H1 (cell line): ENCODE results near the gene KRTAP29-1. TPM values are rescaled to one million over a fixed set of nuclear protein-coding genes. Genes with fewer than 3 reads are reported as not detected.

Source experiments
- CTCF ChIA-PET: fragments of 300-600 bp; sonication (Branson Sonifier 250); formaldehyde crosslinking; loops from one replicate; lab custom pipeline; 2021; ENCODE audit not compliant: partially characterized antibody; lab: Charles Lee
- POLR2A ChIA-PET: fragments of 300-600 bp; sonication (Branson Sonifier 250); formaldehyde crosslinking; loops from one replicate; lab custom pipeline; 2021; ENCODE audit warnings: inconsistent platforms; ENCODE audit not compliant: partially characterized antibody; lab: Charles Lee
- DNase-seq, 2 experiments: peaks; one replicate each; pipeline versions ENCODE4 v3.0.0 to v3.0.0-alpha.2; 2010 to 2022; ENCODE audit warnings: low spot score in 2 of 2, low read depth in 1 of 2, mixed read lengths in 1 of 2
- FAIRE-seq: peaks from 2 replicates; lab custom pipeline; 2011; peaks lifted over from hg19 to GRCh38; lab: Jason Lieb, UNC
- H2AFZ ChIP-seq: 2 replicates; pipeline ENCODE4 v1.8.1; 2012; ENCODE audit warnings: low read length, inconsistent platforms
- H2AK5ac ChIP-seq: 2 replicates; pipeline ENCODE4 v1.6.1; 2013; ENCODE audit warnings: low read depth, low read length
- H2BK120ac ChIP-seq: replicated peaks from 2 replicates; pipeline ENCODE3; 2013; ENCODE audit warnings: low read depth, low read length, inconsistent platforms
- H2BK12ac ChIP-seq: 2 replicates; pipeline ENCODE4 v1.6.1; 2013; ENCODE audit warnings: low read depth, low read length
- H2BK15ac ChIP-seq: 2 replicates; pipeline ENCODE4 v1.6.1; 2013; ENCODE audit warnings: low read length
- H2BK20ac ChIP-seq: 2 replicates; pipeline ENCODE4 v1.6.1; 2013; ENCODE audit warnings: low read length
- H2BK5ac ChIP-seq: 2 replicates; pipeline ENCODE4 v1.6.1; 2013; ENCODE audit warnings: low read depth, low read length
- H3K14ac ChIP-seq: 2 replicates; pipeline ENCODE4 v1.6.1; 2013; ENCODE audit warnings: inconsistent platforms; ENCODE audit not compliant: insufficient read length
- H3K18ac ChIP-seq: 2 replicates; pipeline ENCODE4 v1.6.1; 2013; ENCODE audit warnings: low read length; ENCODE audit errors: extremely low read depth
- H3K23ac ChIP-seq: 2 replicates; pipeline ENCODE4 v1.6.1; 2013; ENCODE audit warnings: inconsistent platforms; ENCODE audit not compliant: insufficient read length
- H3K23me2 ChIP-seq: 2 replicates; pipeline ENCODE4 v1.6.1; 2013; ENCODE audit warnings: low read depth, low read length
- H3K27ac ChIP-seq: 2 replicates; pipeline ENCODE4 v1.6.1; 2011; ENCODE audit warnings: low read depth, low read length, inconsistent platforms
- H3K27me3 ChIP-seq, 4 experiments: replicated peaks in 1 of 4; 1 replicate in 1 of 4; 2 replicates in 3 of 4; pipeline versions ENCODE4 v1.6.1 to v1.8.1; 2011 to 2013; ENCODE audit warnings: low read length in 3 of 4, mild to moderate bottlenecking in 3 of 4, inconsistent platforms in 2 of 4, mixed read lengths in 2 of 4, moderate library complexity in 1 of 4; ENCODE audit not compliant: control insufficient read depth in 3 of 4, insufficient read depth in 3 of 4; ENCODE audit errors: extremely low read depth in 1 of 4
- H3K36me3 ChIP-seq, 4 experiments: 2 replicates each; pipeline versions ENCODE4 v1.6.1 to v1.8.1; 2011 to 2013; ENCODE audit warnings: mild to moderate bottlenecking in 4 of 4, low read length in 3 of 4, moderate library complexity in 2 of 4, control low read depth in 1 of 4, inconsistent platforms in 1 of 4; ENCODE audit not compliant: insufficient read depth in 4 of 4, control insufficient read depth in 2 of 4
- H3K4ac ChIP-seq: replicated peaks from 2 replicates; pipeline ENCODE3; 2013; ENCODE audit warnings: low read length, low read depth, mixed read lengths, inconsistent platforms; ENCODE audit not compliant: insufficient read length
- H3K4me1 ChIP-seq, 4 experiments: replicated peaks in 1 of 4; 1 replicate in 1 of 4; 2 replicates in 3 of 4; pipeline versions ENCODE4 v1.6.1 to v1.8.1; 2011 to 2013; ENCODE audit warnings: low read length in 3 of 4, inconsistent platforms in 2 of 4, mixed read lengths in 1 of 4; ENCODE audit not compliant: insufficient read depth in 4 of 4, control insufficient read depth in 3 of 4
- H3K4me2 ChIP-seq, 2 experiments: 2 replicates each; pipeline versions ENCODE4 v1.6.1 to v1.8.1; 2011 to 2013; ENCODE audit warnings: low read depth in 2 of 2, low read length in 2 of 2, control low read depth in 1 of 2, inconsistent platforms in 1 of 2, mild to moderate bottlenecking in 1 of 2; ENCODE audit not compliant: insufficient read depth in 1 of 2
- H3K4me3 ChIP-seq, 4 experiments: fragments of 200-600, 300-600 bp in 1 of 4; sonication (generic), shearing (Covaris generic), sonication (Bioruptor Twin) in 1 of 4; 2 replicates each; pipeline versions ENCODE4 v1.5.1 to v1.8.1; 2011 to 2016; ENCODE audit warnings: low read length in 4 of 4, low read depth in 3 of 4, control low read depth in 2 of 4, inconsistent platforms in 2 of 4, mild to moderate bottlenecking in 2 of 4, mixed read lengths in 1 of 4, moderate library complexity in 1 of 4; ENCODE audit not compliant: insufficient read depth in 2 of 4; ENCODE audit errors: extremely low read depth in 1 of 4
- H3K56ac ChIP-seq: replicated peaks from 2 replicates; pipeline ENCODE3; 2013; ENCODE audit warnings: low read depth, mild to moderate bottlenecking, mixed read lengths, low read length, inconsistent platforms; ENCODE audit not compliant: insufficient read length
- H3K79me1 ChIP-seq: 2 replicates; pipeline ENCODE4 v1.6.1; 2013; ENCODE audit warnings: low read depth, low read length, control low read depth
- H3K79me2 ChIP-seq, 2 experiments: 2 replicates each; pipeline versions ENCODE4 v1.6.1 to v1.8.1; 2012 to 2013; ENCODE audit warnings: low read length in 2 of 2, mild to moderate bottlenecking in 2 of 2, inconsistent platforms in 1 of 2; ENCODE audit not compliant: insufficient read depth in 2 of 2, control insufficient read depth in 1 of 2
- H3K9ac ChIP-seq, 4 experiments: replicated peaks in 1 of 4; 1 replicate in 1 of 4; 2 replicates in 3 of 4; pipeline versions ENCODE4 v1.6.1 to v1.8.1; 2011 to 2013; ENCODE audit warnings: low read depth in 3 of 4, low read length in 3 of 4, control low read depth in 2 of 4, mild to moderate bottlenecking in 2 of 4, moderate library complexity in 2 of 4, inconsistent platforms in 1 of 4; ENCODE audit errors: extremely low read depth in 1 of 4
- H3K9me3 ChIP-seq, 2 experiments: 2 replicates each; pipeline versions ENCODE4 v1.6.1 to v1.8.1; 2012 to 2013; ENCODE audit warnings: mild to moderate bottlenecking in 2 of 2, moderate library complexity in 2 of 2, control low read depth in 1 of 2, inconsistent platforms in 1 of 2, low read depth in 1 of 2, low read length in 1 of 2, mixed read lengths in 1 of 2; ENCODE audit not compliant: insufficient read depth in 2 of 2
- H4K20me1 ChIP-seq, 2 experiments: replicated peaks in 1 of 2; 2 replicates each; pipeline versions ENCODE3 to v1.8.1; 2011 to 2013; ENCODE audit warnings: inconsistent platforms in 2 of 2, low read length in 2 of 2, mild to moderate bottlenecking in 1 of 2; ENCODE audit not compliant: insufficient read depth in 2 of 2, control insufficient read depth in 1 of 2
- H4K5ac ChIP-seq: 2 replicates; pipeline ENCODE4 v1.6.1; 2013; ENCODE audit warnings: low read length, low read depth, mixed read lengths, inconsistent platforms; ENCODE audit not compliant: insufficient read length
- H4K8ac ChIP-seq: 2 replicates; pipeline ENCODE4 v1.8.0; 2013; ENCODE audit warnings: mild to moderate bottlenecking, moderate library complexity, low read length, inconsistent platforms; ENCODE audit not compliant: insufficient read depth; ENCODE audit errors: extremely low read depth
- H4K91ac ChIP-seq: replicated peaks from 2 replicates; pipeline ENCODE3; 2013; ENCODE audit warnings: low read length, mixed read lengths, inconsistent platforms; ENCODE audit not compliant: insufficient read length
- JUN ChIP-seq: IDR thresholded peaks from 2 replicates; pipeline ENCODE4 v1.6.1; 2011; ENCODE audit warnings: low read depth, mild to moderate bottlenecking, improper control_type of control experiment, low read length
- MAFK ChIP-seq: IDR thresholded peaks from 2 replicates; pipeline ENCODE4 v1.6.1; 2012; ENCODE audit warnings: low read depth, mild to moderate bottlenecking, improper control_type of control experiment, low read length
- RFX5 ChIP-seq: IDR thresholded peaks from 2 replicates; pipeline ENCODE4 v1.6.1; 2011; ENCODE audit warnings: low read depth, low read length, improper control_type of control experiment, borderline replicate concordance
- RXRA ChIP-seq: IDR thresholded peaks from 2 replicates; pipeline ENCODE4 v1.6.1; 2011; ENCODE audit warnings: low read depth, mild to moderate bottlenecking, low read length, moderate library complexity; ENCODE audit not compliant: insufficient read depth
- SIN3A ChIP-seq, 2 experiments: IDR thresholded peaks in 1 of 2; conservative IDR thresholded peaks in 1 of 2; 2 replicates each; pipeline ENCODE4 v1.6.1; 2011 to 2012; ENCODE audit warnings: low read length in 2 of 2, improper control_type of control experiment in 1 of 2, low read depth in 1 of 2, mild to moderate bottlenecking in 1 of 2
- SP1 ChIP-seq: IDR thresholded peaks from 2 replicates; pipeline ENCODE4 v1.6.1; 2011; ENCODE audit warnings: low read depth, low read length
- TCF12 ChIP-seq: IDR thresholded peaks from 2 replicates; pipeline ENCODE4 v1.6.1; 2011; ENCODE audit warnings: low read depth, mild to moderate bottlenecking, low read length
- TEAD4 ChIP-seq: IDR thresholded peaks from 2 replicates; pipeline ENCODE4 v1.6.1; 2012; ENCODE audit warnings: low read depth, low read length, inconsistent platforms, mixed read lengths
- WGBS, 2 experiments: shearing (Covaris generic) in 1 of 2; methylation state at CpG; one replicate each; pipeline versions ENCODE4 v1.1.6 to v1.1.7; 2013 to 2015; ENCODE audit warnings: low lambda C conversion rate in 2 of 2, mixed read lengths in 2 of 2, inconsistent platforms in 1 of 2, low coverage in 1 of 2, missing lambda C conversion rate in 1 of 2; ENCODE audit not compliant: insufficient replicate concordance in 2 of 2, insufficient coverage in 1 of 2, insufficient read length in 1 of 2; ENCODE audit errors: extremely low coverage in 1 of 2, missing lambda C conversion rate in 1 of 2; 5-methylcytosine and 5-hydroxymethylcytosine counted together
- polyA plus RNA-seq, 7 experiments: library from polyadenylated mRNA; depleted of rRNA in 3 of 7; stranded (reverse) in 5 of 7; unstranded in 2 of 7; fragments of >200 nt in 5 of 7; fragments of 200-250 nt in 2 of 7; gene quantifications; 1 replicate in 5 of 7; 2 replicates in 1 of 7; 4 replicates in 1 of 7; pipeline versions ENCODE4 v1.2.1 to v1.2.3, GENCODE V29; 2011 to 2013; ENCODE audit warnings: missing spikeins in 2 of 7, mixed read lengths in 2 of 7
- total RNA-seq: library from RNA; stranded (reverse); fragmentation: NEBNext Ultra II Directional; extraction: Animal tissue kit (Norgen Biotek cat#: 25700); gene quantifications from 2 replicates; pipeline ENCODE4 v1.2.1, GENCODE V29; 2021

KRTAP29-1 gene
- total and polyA plus RNA-seq, 2 of the 8 experiments (the other 6 are each of a cell fraction or from before 2014, with no cell fraction given), result not detected

DNA sequence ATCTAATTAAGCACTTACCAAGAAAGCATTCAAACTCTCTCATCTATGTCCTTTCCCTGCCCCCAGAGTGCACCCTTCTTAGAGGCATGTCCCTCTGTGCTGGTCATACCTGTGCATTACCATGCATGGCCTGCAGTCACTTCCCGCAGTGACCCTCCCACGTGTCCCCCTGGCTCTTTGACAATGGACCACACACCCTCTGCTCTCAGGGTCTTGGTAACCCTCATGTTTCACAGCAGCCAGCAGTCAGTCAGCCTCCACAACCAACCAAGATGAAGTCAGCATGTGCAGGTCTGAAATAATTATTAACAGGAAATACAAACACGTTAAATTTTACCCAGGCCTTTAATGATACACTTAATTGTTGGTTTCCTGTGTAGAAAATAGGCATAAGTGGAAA is 37.8 kb upstream of the KRTAP29-1 start:
- no peak overlapping the region for H3K4me3 ChIP-seq
- H3K27me3 ChIP-seq, result no peaks in the 10 kb centered on the region
- no peak overlapping the region for H2BK12ac ChIP-seq
- H2AK5ac ChIP-seq, result no peak overlapping the region
- CTCF ChIA-PET, result interaction anchor here (0.6 to 1.5 kb wide), 5 partner anchors 9 to 301 kb away, joined by 3 to 6 read pairs (median 4); no protein-coding TSS in a partner anchor
- WGBS, 2 experiments, result 87% methylated on average over 3 of the region's 3 CpGs; no CpG with 5 or more reads in 1 of the 2 experiments
- no peak overlapping the region for H2BK20ac ChIP-seq
- H4K20me1 ChIP-seq, result no peaks in the 10 kb centered on the region
- H3K23ac ChIP-seq, result no peak overlapping the region
- H4K91ac ChIP-seq, result no peak overlapping the region
- no peak overlapping the region for H3K14ac ChIP-seq
- H3K79me2 ChIP-seq, result no peaks in the 10 kb centered on the region
- no peak overlapping the region for H4K8ac ChIP-seq
- DNase-seq (peak in 1 of 2 experiments; percentile 27), FAIRE-seq (no peak)
- H3K36me3 ChIP-seq, result no peaks in the 10 kb centered on the region
- no peak overlapping the region for H3K9ac ChIP-seq
- no peak overlapping the region for H2BK5ac ChIP-seq
- no peaks in the 10 kb centered on the region for H3K4me1 ChIP-seq
- no peak overlapping the region for H3K56ac ChIP-seq
- no peak overlapping the region for H3K27ac ChIP-seq
- H2BK15ac ChIP-seq, result no peak overlapping the region
- H3K4me2 ChIP-seq, result no peak overlapping the region
- no peaks in the 10 kb centered on the region for H3K79me1 ChIP-seq
- no peak overlapping the region for H2BK120ac ChIP-seq
- H2AFZ ChIP-seq, result no peak overlapping the region
- H4K5ac ChIP-seq, result no peak overlapping the region
- H3K18ac ChIP-seq, result no peak overlapping the region
- H3K23me2 ChIP-seq, result no peaks in the 10 kb centered on the region
- POLR2A ChIA-PET, result interaction anchor here (1.0 kb wide), 1 partner anchor 27 kb away, joined by 3 read pairs; no protein-coding TSS in a partner anchor
- no peak overlapping the region for H3K4ac ChIP-seq
- peaks cover 0 to 10% of the 10 kb centered on the region in 2 experiments; a peak in 2 of 4 replicates for H3K9me3 ChIP-seq
- no peak for TF ChIP-seq RFX5
- no peak for TF ChIP-seq JUN
- TF ChIP-seq RXRA, result no peak
- no peak for TF ChIP-seq SIN3A (conservative IDR thresholded peaks at IDR 0.05 in 1 of 2, IDR thresholded peaks at IDR 0.05 in 1 of 2; ENCODE audit: low read depth in 1 of 2, low read length in 2 of 2)
- TF ChIP-seq TEAD4, result no peak
- TF ChIP-seq SP1, result no peak
- no peak for TF ChIP-seq MAFK
- no peak for TF ChIP-seq TCF12
